HepG2 (cell line): Measurements from ENCODE around the gene HMX1. TPM values are rescaled to one million over a fixed set of nuclear protein-coding genes. Genes with fewer than 3 reads are reported as not detected.

ENCODE experiments used
- ATAC-seq: fragments of 200-7000 bp; cut with Tn5 transposase; 3 replicates; pipeline ENCODE4 v1.9.1; 2020; ENCODE audit warnings: mild to moderate bottlenecking, moderate library complexity
- BruUV-seq: library from RNA; stranded (reverse); fragments of 400-500 nt; replicated peaks from 2 replicates; lab custom pipeline; 2021; lab: Mats Ljungman, UMichigan
- CTCF ChIA-PET: fragments of 300-600 bp; formaldehyde crosslinking; extraction: SDS; loops from one replicate; lab custom pipeline; 2021; ENCODE audit warnings: low total read pairs, inconsistent platforms, low intra/inter-chr PET ratio; lab: Yijun Ruan, JAX
- POLR2A ChIA-PET: fragments of 350-600 bp; sonication (Branson Sonifier 250); formaldehyde crosslinking; loops from one replicate; lab custom pipeline; 2020; ENCODE audit warnings: antibody characterized with exemption, inconsistent platforms; lab: Yijun Ruan, JAX
- DNase-seq: peaks from one replicate; pipeline ENCODE4 v3.0.0-alpha.2; 2015; ENCODE audit warnings: low spot score
- FAIRE-seq: peaks from 3 replicates; lab custom pipeline; 2011; peaks lifted over from hg19 to GRCh38; lab: Jason Lieb, UNC
- H2AFZ ChIP-seq: one replicate; pipeline ENCODE4 v1.6.1; 2011; ENCODE audit warnings: low read length, inconsistent platforms
- H3K27ac ChIP-seq: fragments of 300-600 bp; 3 replicates; pipeline ENCODE4 v1.8.0; 2011; ENCODE audit warnings: mixed run types, mild to moderate bottlenecking, mixed read lengths, low read length, inconsistent platforms; ENCODE audit not compliant: insufficient read depth; ENCODE audit errors: extremely low read length
- H3K27me3 ChIP-seq, 2 experiments: fragments of 200-600 bp in 1 of 2; 2 replicates in 1 of 2; 3 replicates in 1 of 2; pipeline versions ENCODE4 v1.6.0 to v1.8.0; 2011; ENCODE audit warnings: low read length in 2 of 2, mild to moderate bottlenecking in 2 of 2, moderate library complexity in 2 of 2, inconsistent platforms in 1 of 2; ENCODE audit not compliant: insufficient read depth in 2 of 2, control insufficient read depth in 1 of 2
- H3K36me3 ChIP-seq, 2 experiments: fragments of 200-600 bp in 1 of 2; replicated peaks in 1 of 2; 2 replicates in 1 of 2; 3 replicates in 1 of 2; pipeline versions ENCODE4 v1.5.1 to v1.8.0; 2011; ENCODE audit warnings: low read length in 2 of 2, inconsistent platforms in 1 of 2; ENCODE audit not compliant: insufficient read depth in 2 of 2, control insufficient read depth in 1 of 2
- H3K4me1 ChIP-seq: 2 replicates; pipeline ENCODE4 v1.5.1; 2012; ENCODE audit warnings: low read length, inconsistent platforms; ENCODE audit not compliant: insufficient read depth
- H3K4me2 ChIP-seq: 2 replicates; pipeline ENCODE4 v1.6.0; 2011; ENCODE audit warnings: low read depth, low read length, inconsistent platforms
- H3K4me3 ChIP-seq, 3 experiments: fragments of 200-600 bp in 1 of 3; sonication (generic), shearing (Covaris generic) in 1 of 3; replicated peaks in 1 of 3; 2 replicates each; pipeline ENCODE4 v1.5.1; 2011 to 2016; ENCODE audit warnings: low read length in 3 of 3, inconsistent platforms in 2 of 3, low read depth in 2 of 3, mild to moderate bottlenecking in 2 of 3, control low read depth in 1 of 3, mixed read lengths in 1 of 3; ENCODE audit not compliant: insufficient read depth in 1 of 3
- H3K79me2 ChIP-seq: one replicate; pipeline ENCODE4 v1.6.1; 2011; ENCODE audit warnings: low read length, inconsistent platforms; ENCODE audit not compliant: insufficient read depth
- H3K9ac ChIP-seq: 2 replicates; pipeline ENCODE4 v1.6.0; 2011; ENCODE audit warnings: mild to moderate bottlenecking, low read depth, low read length, inconsistent platforms; ENCODE audit not compliant: insufficient read depth
- H3K9me3 ChIP-seq: 2 replicates; pipeline ENCODE4 v1.5.1; 2012; ENCODE audit warnings: mild to moderate bottlenecking, low read length
- H4K20me1 ChIP-seq: 2 replicates; pipeline ENCODE4 v1.6.0; 2011; ENCODE audit warnings: inconsistent platforms, mild to moderate bottlenecking, low read length, moderate library complexity; ENCODE audit not compliant: insufficient read depth
- CREB3 ChIP-seq: sonication (generic); formaldehyde crosslinking; IDR thresholded peaks from 2 replicates; pipeline ENCODE4 v1.5.0; 2020; ENCODE audit warnings: missing genetic modification reagents
- ETV5 ChIP-seq: IDR thresholded peaks from 2 replicates; pipeline ENCODE4 v1.6.1; 2018; ENCODE audit warnings: missing biosample characterization, missing genetic modification reagents, inconsistent platforms, borderline replicate concordance
- EZH2 ChIP-seq: conservative IDR thresholded peaks from 2 replicates; pipeline ENCODE4 v1.6.1; 2012; ENCODE audit warnings: mild to moderate bottlenecking, low read depth, low read length, moderate library complexity
- FOXP1 ChIP-seq, 2 experiments: fragments of 450-650 bp in 1 of 2; IDR thresholded peaks; 2 replicates each; pipeline ENCODE4 v1.6.1; 2017 to 2018; ENCODE audit warnings: antibody characterized with exemption in 1 of 2
- ISL2 ChIP-seq: sonication (generic); formaldehyde crosslinking; IDR thresholded peaks from 2 replicates; pipeline ENCODE4 v1.5.0; 2020; ENCODE audit warnings: missing genetic modification reagents
- KLF12 ChIP-seq: sonication (generic); formaldehyde crosslinking; IDR thresholded peaks from 2 replicates; pipeline ENCODE4 v1.4.0; 2020; ENCODE audit warnings: missing genetic modification reagents, borderline replicate concordance
- MXD3 ChIP-seq: IDR thresholded peaks from 2 replicates; pipeline ENCODE4 v1.6.1; 2016; ENCODE audit warnings: mild to moderate bottlenecking, missing biosample characterization, missing genetic modification reagents
- NPAS2 ChIP-seq: sonication (generic); formaldehyde crosslinking; IDR thresholded peaks from 2 replicates; pipeline ENCODE4 v1.8.0; 2022; ENCODE audit warnings: mild to moderate bottlenecking, missing genetic modification reagents, borderline replicate concordance
- ZBTB20 ChIP-seq: sonication (generic); formaldehyde crosslinking; IDR thresholded peaks from 2 replicates; pipeline ENCODE4 v1.8.1; 2023; ENCODE audit warnings: missing genetic modification reagents, low read depth, mild to moderate bottlenecking, borderline replicate concordance
- ZBTB43 ChIP-seq: sonication (generic); formaldehyde crosslinking; conservative IDR thresholded peaks from 2 replicates; pipeline ENCODE4 v1.4.0; 2020; ENCODE audit warnings: missing genetic modification reagents
- ZNF513 ChIP-seq: sonication (generic); formaldehyde crosslinking; conservative IDR thresholded peaks from 2 replicates; pipeline ENCODE4 v1.5.0; 2020; ENCODE audit warnings: missing genetic modification reagents
- WGBS: methylation state at CpG from one replicate; pipeline ENCODE4 v1.1.6; 2017; ENCODE audit warnings: low lambda C conversion rate; 5-methylcytosine and 5-hydroxymethylcytosine counted together
- in situ Hi-C: cut with HindIII; loops from 2 replicates; pipeline ENCODE4 v1.10.0; 2017; ENCODE audit warnings: low pct_unique_long_range_greater_than_20kb; ENCODE audit not compliant: extremely low pct_ligation_motif_present
- intact Hi-C: fragments of 100-400 bp; cut with micrococcal nuclease; formaldehyde crosslinking; loops from one replicate; pipeline ENCODE4 v1.10.0; 2022; ENCODE audit not compliant: unreplicated experiment
- polyA plus RNA-seq, 8 experiments: library from polyadenylated mRNA; depleted of rRNA in 3 of 8; stranded (reverse) in 7 of 8; unstranded in 1 of 8; fragments of >200 nt; fragmentation: Illumina TruSeq in 4 of 8; extraction: Trizol in 4 of 8; gene quantifications; 2 replicates each; pipeline versions ENCODE4 v1.2.1 to v1.2.3, GENCODE V29; 2011 to 2016; ENCODE audit warnings: low read depth in 4 of 8, missing spikeins in 1 of 8, mixed read lengths in 1 of 8; ENCODE audit not compliant: insufficient read depth in 1 of 8
- total RNA-seq, 5 experiments: library from RNA; depleted of rRNA; stranded (reverse); fragments of >200 nt; fragmentation: Illumina TruSeq; extraction: Trizol; gene quantifications; 2 replicates each; pipeline ENCODE4 v1.2.3, GENCODE V29; 2016; ENCODE audit warnings: low read depth in 1 of 5

HMX1 gene
- total and polyA plus RNA-seq, 2 of the 13 experiments (the other 11 are each of a cell fraction or from before 2014, with no cell fraction given), result not detected

GRCh38 chr4:8868321-8869001, 3.2 kb downstream of the HMX1 start:
- WGBS, result 33% methylated on average over 14 of the region's 22 CpGs

GRCh38 chr4:8867624-8868320, 3.9 kb downstream of the HMX1 start:
- Histone ChIP-seq H2AFZ (no peak overlapping the region), H3K79me2 (no peaks in the 10 kb centered on the region), H3K4me2 (no peak overlapping the region), H4K20me1 (no peaks in the 10 kb centered on the region), H3K36me3 (no peaks in the 10 kb centered on the region), H3K9me3 (no peaks in the 10 kb centered on the region), H3K27ac (no peak overlapping the region), H3K4me3 (no peak overlapping the region), H3K27me3 (peaks cover 5 to 71% of the 10 kb centered on the region in 2 experiments; a peak in 3 of 5 replicates), H3K4me1 (no peaks in the 10 kb centered on the region), H3K9ac (no peak overlapping the region)
- no peak for ATAC-seq
- intact Hi-C loops (no loop called here), in situ Hi-C loops (no loop called here)
- no peak for DNase-seq
- WGBS, result no CpG with 5 or more reads among the region's 90 CpGs
- CTCF ChIA-PET, result no interaction called here
- FAIRE-seq, result no peak
- POLR2A ChIA-PET, result no interaction called here
- BruUV-seq, result no TSS peak
- no peak for TF ChIP-seq CREB3 (CRISPR knock-in tag)
- no peak for TF ChIP-seq NPAS2
- TF ChIP-seq MXD3, result no peak
- TF ChIP-seq ETV5 (CRISPR knock-in tag), result no peak
- TF ChIP-seq ISL2, result no peak
- no peak for TF ChIP-seq ZBTB43
- no peak for TF ChIP-seq ZBTB20
- no peak for TF ChIP-seq FOXP1 (IDR thresholded peaks at IDR 0.05)
- TF ChIP-seq FOXP1 (CRISPR knock-in tag; IDR thresholded peaks at IDR 0.05), result no peak

More at GRCh38 chr4:8868321-8869001, 3.2 kb downstream of the HMX1 start:
- ChIA-PET POLR2A (no interaction called here), CTCF (no interaction called here)
- in situ Hi-C loops (no loop called here), intact Hi-C loops (no loop called here)
- Histone ChIP-seq H3K4me2 (no peak overlapping the region), H3K79me2 (no peaks in the 10 kb centered on the region), H3K9me3 (no peaks in the 10 kb centered on the region), H2AFZ (no peak overlapping the region), H3K27ac (no peak overlapping the region), H4K20me1 (no peaks in the 10 kb centered on the region), H3K9ac (no peak overlapping the region), H3K4me3 (no peak overlapping the region), H3K4me1 (no peaks in the 10 kb centered on the region), H3K36me3 (no peaks in the 10 kb centered on the region), H3K27me3 (peaks cover 5 to 71% of the 10 kb centered on the region in 2 experiments; a peak in 3 of 5 replicates)
- FAIRE-seq, result no peak
- no peak for ATAC-seq
- TF ChIP-seq EZH2 (0 out of 2 replicates have a peak, but pooled peaks have one; percentile 11), ZNF513 (CRISPR knock-in tag) (no peak), KLF12 (no peak)
- no peak for DNase-seq
- BruUV-seq, result no TSS peak
